ENCODE data around the gene GINS1.

Gene GINS1

DNA sequence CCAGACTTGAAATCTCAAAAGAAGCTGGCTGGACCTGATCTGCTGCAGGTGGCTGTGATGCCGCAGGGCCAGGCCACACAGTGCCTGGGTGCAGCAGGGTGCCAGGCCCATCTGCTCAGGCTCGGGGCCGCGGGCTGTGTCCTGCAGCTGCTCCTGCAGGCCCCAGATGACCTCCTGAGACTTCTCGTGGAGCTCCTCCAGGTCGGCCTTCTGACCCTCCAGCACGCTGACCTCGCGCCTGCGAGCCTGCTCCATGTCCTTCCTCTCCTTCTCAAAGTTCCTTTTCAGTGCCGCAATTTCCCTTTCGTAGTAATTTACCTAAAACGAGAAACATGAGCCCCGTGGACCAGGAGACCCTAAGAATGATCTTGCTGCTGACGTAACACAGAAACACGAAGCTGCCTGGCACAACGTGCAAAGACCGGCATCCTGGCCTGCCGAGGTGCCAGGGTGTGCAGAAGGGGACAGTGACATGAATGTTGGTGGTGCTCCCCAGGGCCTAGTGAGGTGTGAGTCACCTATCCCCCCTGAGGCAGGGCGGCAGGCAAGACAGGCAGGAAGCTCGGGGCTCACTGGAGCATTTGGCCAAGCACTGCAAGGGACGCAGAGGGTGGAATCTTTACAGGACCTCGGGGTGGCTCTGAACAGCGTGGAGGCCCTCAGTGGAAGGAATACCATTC is 71.6 kb downstream of the GINS1 start:
- no peak for DNase-seq (ENCODE audit: low read depth in 1 of 2, low spot score in 1 of 2)
- Histone ChIP-seq H3K27me3 (ENCODE audit: insufficient read depth, poor library complexity, severe bottlenecking) (no peaks in the 10 kb centered on the region), H3K27ac (replicated peaks) (no peak overlapping the region), H3K4me3 (replicated peaks; ENCODE audit: insufficient read depth, low read length) (no peak overlapping the region)
- TF ChIP-seq POLR2AphosphoS5 (IDR thresholded peaks at IDR 0.05; ENCODE audit: low read depth) (no peak), GABPA (IDR thresholded peaks at IDR 0.05; ENCODE audit: low read depth) (no peak), SPI1 (IDR thresholded peaks at IDR 0.05; ENCODE audit: borderline replicate concordance, low read depth) (no peak)
- TF ChIP-seq, protein P1, sequence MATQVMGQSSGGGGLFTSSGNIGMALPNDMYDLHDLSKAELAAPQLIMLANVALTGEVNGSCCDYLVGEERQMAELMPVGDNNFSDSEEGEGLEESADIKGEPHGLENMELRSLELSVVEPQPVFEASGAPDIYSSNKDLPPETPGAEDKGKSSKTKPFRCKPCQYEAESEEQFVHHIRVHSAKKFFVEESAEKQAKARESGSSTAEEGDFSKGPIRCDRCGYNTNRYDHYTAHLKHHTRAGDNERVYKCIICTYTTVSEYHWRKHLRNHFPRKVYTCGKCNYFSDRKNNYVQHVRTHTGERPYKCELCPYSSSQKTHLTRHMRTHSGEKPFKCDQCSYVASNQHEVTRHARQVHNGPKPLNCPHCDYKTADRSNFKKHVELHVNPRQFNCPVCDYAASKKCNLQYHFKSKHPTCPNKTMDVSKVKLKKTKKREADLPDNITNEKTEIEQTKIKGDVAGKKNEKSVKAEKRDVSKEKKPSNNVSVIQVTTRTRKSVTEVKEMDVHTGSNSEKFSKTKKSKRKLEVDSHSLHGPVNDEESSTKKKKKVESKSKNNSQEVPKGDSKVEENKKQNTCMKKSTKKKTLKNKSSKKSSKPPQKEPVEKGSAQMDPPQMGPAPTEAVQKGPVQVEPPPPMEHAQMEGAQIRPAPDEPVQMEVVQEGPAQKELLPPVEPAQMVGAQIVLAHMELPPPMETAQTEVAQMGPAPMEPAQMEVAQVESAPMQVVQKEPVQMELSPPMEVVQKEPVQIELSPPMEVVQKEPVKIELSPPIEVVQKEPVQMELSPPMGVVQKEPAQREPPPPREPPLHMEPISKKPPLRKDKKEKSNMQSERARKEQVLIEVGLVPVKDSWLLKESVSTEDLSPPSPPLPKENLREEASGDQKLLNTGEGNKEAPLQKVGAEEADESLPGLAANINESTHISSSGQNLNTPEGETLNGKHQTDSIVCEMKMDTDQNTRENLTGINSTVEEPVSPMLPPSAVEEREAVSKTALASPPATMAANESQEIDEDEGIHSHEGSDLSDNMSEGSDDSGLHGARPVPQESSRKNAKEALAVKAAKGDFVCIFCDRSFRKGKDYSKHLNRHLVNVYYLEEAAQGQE (IDR thresholded peaks at IDR 0.05; ENCODE audit: insufficient replicate concordance, low read depth), result no peak
- TF ChIP-seq, protein P2, sequence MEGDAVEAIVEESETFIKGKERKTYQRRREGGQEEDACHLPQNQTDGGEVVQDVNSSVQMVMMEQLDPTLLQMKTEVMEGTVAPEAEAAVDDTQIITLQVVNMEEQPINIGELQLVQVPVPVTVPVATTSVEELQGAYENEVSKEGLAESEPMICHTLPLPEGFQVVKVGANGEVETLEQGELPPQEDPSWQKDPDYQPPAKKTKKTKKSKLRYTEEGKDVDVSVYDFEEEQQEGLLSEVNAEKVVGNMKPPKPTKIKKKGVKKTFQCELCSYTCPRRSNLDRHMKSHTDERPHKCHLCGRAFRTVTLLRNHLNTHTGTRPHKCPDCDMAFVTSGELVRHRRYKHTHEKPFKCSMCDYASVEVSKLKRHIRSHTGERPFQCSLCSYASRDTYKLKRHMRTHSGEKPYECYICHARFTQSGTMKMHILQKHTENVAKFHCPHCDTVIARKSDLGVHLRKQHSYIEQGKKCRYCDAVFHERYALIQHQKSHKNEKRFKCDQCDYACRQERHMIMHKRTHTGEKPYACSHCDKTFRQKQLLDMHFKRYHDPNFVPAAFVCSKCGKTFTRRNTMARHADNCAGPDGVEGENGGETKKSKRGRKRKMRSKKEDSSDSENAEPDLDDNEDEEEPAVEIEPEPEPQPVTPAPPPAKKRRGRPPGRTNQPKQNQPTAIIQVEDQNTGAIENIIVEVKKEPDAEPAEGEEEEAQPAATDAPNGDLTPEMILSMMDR (IDR thresholded peaks at IDR 0.05; ENCODE audit: insufficient read depth, low read length), result no peak

DNA sequence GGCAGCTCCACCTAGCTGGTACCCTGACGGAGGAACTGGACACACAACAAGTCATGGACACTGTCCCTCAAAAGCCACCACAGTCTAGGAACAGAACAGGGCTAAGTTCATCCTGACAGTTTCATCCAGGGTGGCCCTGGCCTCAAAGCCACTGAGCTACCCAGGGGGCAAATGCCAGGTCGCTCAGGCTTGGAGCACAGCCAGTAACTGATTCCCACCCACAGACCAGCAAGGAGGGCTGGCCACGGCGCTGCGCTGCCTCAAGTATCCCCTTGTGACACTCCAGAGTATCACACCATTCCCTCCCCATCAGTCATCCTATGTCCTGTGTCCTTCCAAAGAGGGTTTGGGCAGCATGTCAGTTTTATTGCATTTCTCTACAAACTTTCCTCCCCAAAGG is 72.2 kb downstream of the GINS1 start:
- Histone ChIP-seq H3K27me3 (ENCODE audit: insufficient read depth, poor library complexity, severe bottlenecking) (peaks cover 2% of the 10 kb centered on the region), H3K4me3 (replicated peaks; ENCODE audit: insufficient read depth, low read length) (no peak overlapping the region), H3K27ac (replicated peaks) (no peak overlapping the region)
- TF ChIP-seq GABPA (IDR thresholded peaks at IDR 0.05; ENCODE audit: low read depth) (no peak), POLR2AphosphoS5 (IDR thresholded peaks at IDR 0.05; ENCODE audit: low read depth) (no peak)
- TF ChIP-seq, protein P1 (IDR thresholded peaks at IDR 0.05; ENCODE audit: insufficient replicate concordance, low read depth), result no peak
- no peak for DNase-seq (ENCODE audit: low read depth in 1 of 2, low spot score in 1 of 2)

DNA sequence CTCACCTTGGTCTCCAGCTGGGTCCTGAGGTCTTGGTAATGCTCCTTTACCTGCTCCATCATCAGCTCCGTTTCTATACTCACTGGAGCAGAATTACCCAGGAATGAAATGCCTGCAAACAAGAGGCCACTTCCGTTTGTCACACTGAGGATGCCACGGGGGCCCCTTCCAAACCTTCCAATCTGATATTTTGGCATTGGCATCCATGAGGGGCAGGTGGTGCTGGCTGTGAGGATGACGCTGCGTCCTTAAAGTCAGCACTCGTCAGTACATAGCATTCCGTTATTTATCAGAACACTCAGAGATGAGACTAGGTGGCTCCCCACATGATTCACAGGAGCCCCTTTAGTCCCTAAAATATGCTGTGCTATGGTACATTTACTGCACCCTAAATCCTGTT is 72.7 kb downstream of the GINS1 start:
- H3K4me3 ChIP-seq (replicated peaks; ENCODE audit: insufficient read depth, low read length), result no peak overlapping the region
- TF ChIP-seq POLR2AphosphoS5 (IDR thresholded peaks at IDR 0.05; ENCODE audit: low read depth) (no peak), GABPA (IDR thresholded peaks at IDR 0.05; ENCODE audit: low read depth) (no peak), SPI1 (IDR thresholded peaks at IDR 0.05; ENCODE audit: borderline replicate concordance, low read depth) (no peak)
- TF ChIP-seq, protein P2 (IDR thresholded peaks at IDR 0.05; ENCODE audit: insufficient read depth, low read length), result no peak
- TF ChIP-seq, protein P1 (IDR thresholded peaks at IDR 0.05; ENCODE audit: insufficient replicate concordance, low read depth), result no peak
- H3K27ac ChIP-seq (replicated peaks), result no peak overlapping the region
- H3K27me3 ChIP-seq (ENCODE audit: insufficient read depth, poor library complexity, severe bottlenecking), result peaks cover 4% of the 10 kb centered on the region
- DNase-seq (ENCODE audit: low read depth in 1 of 2, low spot score in 1 of 2), result no peak

Data from HL-60 (cell line).